22Rv1 (cell line): Measurements from ENCODE around the gene CNTN4.

ENCODE experiments used
- H3K27ac ChIP-seq: fragments of 450-650 bp; 2 replicates; pipeline ENCODE4 v1.5.1; 2017
- ZFX ChIP-seq: fragments of 450-650 bp; IDR thresholded peaks from 2 replicates; pipeline ENCODE4 v1.6.1; 2017; ENCODE audit warnings: antibody characterized with exemption, borderline replicate concordance
- TF ChIP-seq, protein P1 (sequence below): fragments of 450-650 bp; IDR thresholded peaks from 2 replicates; pipeline ENCODE4 v1.5.1; 2017; ENCODE audit warnings: mild to moderate bottlenecking

CNTN4 gene

DNA sequence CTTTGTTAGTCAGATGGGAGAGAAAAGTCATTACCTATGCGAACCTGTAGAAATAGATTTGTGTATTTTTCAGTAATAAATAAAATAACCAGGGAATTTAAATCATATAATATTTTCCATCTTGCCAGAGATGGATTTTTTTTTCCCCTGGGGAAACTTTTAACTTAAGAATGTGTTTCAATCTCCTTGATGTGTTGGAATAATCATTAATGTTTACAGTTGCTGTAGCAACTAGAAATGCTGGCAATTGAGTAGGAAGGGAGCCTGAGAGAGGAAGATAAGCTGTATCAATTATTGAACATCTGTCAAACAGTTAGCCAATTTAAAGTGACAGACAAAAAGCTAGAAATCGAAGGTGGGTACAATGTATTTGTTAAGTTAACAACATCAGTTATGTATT lies 752.0 kb downstream of the CNTN4 start:
- TF ChIP-seq ZFX: no peak
- TF ChIP-seq, protein P1, sequence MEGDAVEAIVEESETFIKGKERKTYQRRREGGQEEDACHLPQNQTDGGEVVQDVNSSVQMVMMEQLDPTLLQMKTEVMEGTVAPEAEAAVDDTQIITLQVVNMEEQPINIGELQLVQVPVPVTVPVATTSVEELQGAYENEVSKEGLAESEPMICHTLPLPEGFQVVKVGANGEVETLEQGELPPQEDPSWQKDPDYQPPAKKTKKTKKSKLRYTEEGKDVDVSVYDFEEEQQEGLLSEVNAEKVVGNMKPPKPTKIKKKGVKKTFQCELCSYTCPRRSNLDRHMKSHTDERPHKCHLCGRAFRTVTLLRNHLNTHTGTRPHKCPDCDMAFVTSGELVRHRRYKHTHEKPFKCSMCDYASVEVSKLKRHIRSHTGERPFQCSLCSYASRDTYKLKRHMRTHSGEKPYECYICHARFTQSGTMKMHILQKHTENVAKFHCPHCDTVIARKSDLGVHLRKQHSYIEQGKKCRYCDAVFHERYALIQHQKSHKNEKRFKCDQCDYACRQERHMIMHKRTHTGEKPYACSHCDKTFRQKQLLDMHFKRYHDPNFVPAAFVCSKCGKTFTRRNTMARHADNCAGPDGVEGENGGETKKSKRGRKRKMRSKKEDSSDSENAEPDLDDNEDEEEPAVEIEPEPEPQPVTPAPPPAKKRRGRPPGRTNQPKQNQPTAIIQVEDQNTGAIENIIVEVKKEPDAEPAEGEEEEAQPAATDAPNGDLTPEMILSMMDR: no peak
- no peak overlapping the region for H3K27ac ChIP-seq

DNA sequence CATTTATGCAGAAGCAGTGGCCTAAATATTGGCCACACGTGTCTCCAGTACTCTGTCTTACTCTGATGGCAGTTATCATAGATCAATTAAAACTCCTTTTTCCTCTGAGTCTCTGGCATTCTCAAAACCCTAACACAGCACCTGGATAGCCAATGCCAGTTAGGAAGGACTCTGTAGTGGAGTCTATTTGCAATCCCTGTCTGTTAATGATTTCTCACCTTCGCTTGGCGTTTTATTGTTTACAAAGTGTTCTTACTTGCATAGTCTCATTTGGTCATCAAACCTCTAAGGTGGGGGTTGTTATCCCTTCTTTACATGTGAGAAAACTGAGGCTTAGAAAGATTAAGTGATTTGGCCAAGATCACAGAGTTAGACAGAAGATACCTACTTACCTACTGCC lies 752.7 kb downstream of the CNTN4 start:
- no peak overlapping the region for H3K27ac ChIP-seq
- TF ChIP-seq ZFX: no peak
- TF ChIP-seq, protein P1: no peak

DNA sequence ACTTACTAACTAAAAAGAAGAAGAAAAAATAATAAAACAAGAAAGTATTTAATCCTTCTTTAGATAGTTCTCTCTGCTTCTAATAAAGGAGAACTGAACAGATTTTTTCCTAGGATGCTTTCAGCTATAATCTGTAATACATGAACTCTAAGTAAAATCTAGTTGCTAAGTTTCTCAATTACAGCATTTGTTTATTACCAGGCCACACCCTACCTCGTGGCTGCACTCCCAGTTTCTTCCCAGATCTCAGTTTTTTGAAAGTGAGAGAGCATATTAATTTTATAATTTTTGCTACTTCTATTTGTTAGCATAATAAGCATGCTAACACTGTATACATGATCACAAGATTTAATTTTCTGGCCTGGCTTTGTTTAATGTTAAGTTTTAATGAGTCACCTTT lies 753.2 kb downstream of the CNTN4 start:
- no peak overlapping the region for H3K27ac ChIP-seq
- TF ChIP-seq, protein P1: no peak
- TF ChIP-seq ZFX: no peak

DNA sequence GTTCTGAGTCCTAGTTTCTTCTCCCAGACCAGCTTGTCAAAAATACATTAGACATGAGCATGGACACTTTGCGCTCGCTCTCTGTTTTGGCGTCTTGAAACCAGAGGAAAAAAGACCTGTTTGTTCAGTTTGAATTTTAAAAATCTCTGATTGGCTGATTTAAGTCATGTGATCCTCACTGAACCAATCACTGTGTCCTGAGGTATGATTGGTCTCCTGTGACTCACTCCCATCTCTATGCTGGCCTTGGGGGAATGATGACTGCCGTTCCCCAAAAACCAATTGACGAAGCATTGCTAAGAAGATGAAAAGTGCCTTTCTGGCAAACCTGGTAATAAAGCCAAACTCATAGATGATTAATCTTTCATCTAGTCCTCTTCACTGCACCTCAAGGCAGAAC lies 755.0 kb downstream of the CNTN4 start:
- no peak overlapping the region for H3K27ac ChIP-seq
- no peak for TF ChIP-seq ZFX
- TF ChIP-seq, protein P1: no peak

- H3K27ac ChIP-seq: no peak overlapping the region
Measured at GRCh38 chr3:2856138-2857133, 757.8 kb downstream of the CNTN4 start.

GRCh38 chr3:2860626-2861025 lies 762.0 kb downstream of the CNTN4 start:
- TF ChIP-seq, protein P1: no peak
- TF ChIP-seq ZFX: no peak
- no peak overlapping the region for H3K27ac ChIP-seq

More at GRCh38 chr3:2856138-2857133, 757.8 kb downstream of the CNTN4 start:
- TF ChIP-seq, protein P1: no peak
- TF ChIP-seq ZFX: no peak

DNA sequence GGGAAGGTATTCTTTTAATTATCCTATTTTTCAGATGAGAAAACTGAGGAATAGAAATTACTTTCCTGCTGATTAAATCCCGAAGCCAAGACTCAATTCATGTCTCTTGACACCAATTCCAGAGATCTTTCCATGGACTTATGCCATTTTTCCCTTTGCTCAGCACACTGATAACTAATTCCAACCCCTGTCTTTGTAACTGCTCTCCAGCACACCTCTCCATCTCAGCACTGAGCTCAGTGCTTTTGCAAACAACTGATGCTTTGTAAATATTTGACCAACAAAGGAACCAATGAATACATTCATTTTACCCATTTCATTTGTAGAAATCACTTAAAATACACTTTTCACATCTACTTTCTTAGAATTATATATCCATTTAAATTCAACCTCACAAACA lies 762.5 kb downstream of the CNTN4 start:
- no peak for TF ChIP-seq ZFX
- TF ChIP-seq, protein P1: no peak
- H3K27ac ChIP-seq: no peak overlapping the region
